ENCODE data around the gene CASR.

GRCh38 chr3:122233101-122233952, 49.9 kb downstream of the CASR start:
- TF ChIP-seq PPARA (CRISPR knock-in tag; IDR thresholded peaks at IDR 0.05; ENCODE audit: borderline replicate concordance) (no peak), ZNF70 (CRISPR knock-in tag; IDR thresholded peaks at IDR 0.05) (no peak), CSRNP3 (CRISPR knock-in tag; IDR thresholded peaks at IDR 0.05) (no peak), BACH2 (CRISPR knock-in tag; IDR thresholded peaks at IDR 0.05; ENCODE audit: borderline replicate concordance) (no peak), SNAI2 (CRISPR knock-in tag; IDR thresholded peaks at IDR 0.05) (no peak), POU6F1 (CRISPR knock-in tag; IDR thresholded peaks at IDR 0.05; ENCODE audit: borderline replicate concordance, low read depth) (no peak), ESRRG (CRISPR knock-in tag; IDR thresholded peaks at IDR 0.05) (no peak), OSR1 (CRISPR knock-in tag; IDR thresholded peaks at IDR 0.05) (no peak), RARB (CRISPR knock-in tag; IDR thresholded peaks at IDR 0.05) (no peak), TSHZ2 (CRISPR knock-in tag; IDR thresholded peaks at IDR 0.05) (no peak), ZFP30 (CRISPR knock-in tag; IDR thresholded peaks at IDR 0.05) (no peak)
